SU-DHL-6 (cell line): Measurements from ENCODE around the gene TFF2.

Experiments used
- CTCF ChIP-seq: fragments of 200-600 bp; sonication (generic); IDR thresholded peaks from one replicate; pipeline ENCODE4 v1.5.1; 2017; ENCODE audit warnings: antibody characterized with exemption, mild to moderate bottlenecking, low read length, moderate library complexity; ENCODE audit not compliant: insufficient read depth, poor library complexity, severe bottlenecking
- EZH2phosphoT487 ChIP-seq: fragments of 200-600 bp; sonication (generic), shearing (Covaris generic); conservative IDR thresholded peaks from 2 replicates; pipeline ENCODE4 v1.6.1; 2018; ENCODE audit warnings: mild to moderate bottlenecking, antibody characterized with exemption, low read length, moderate library complexity, mixed read lengths

- TF ChIP-seq CTCF (no peak), EZH2phosphoT487 (no peak)
Observed at GRCh38 chr21:42379426-42380215, 28.8 kb upstream of the TFF2 start.
